Endothelial cell of umbilical vein (primary cell): Measurements from ENCODE around the gene SLMAP. TPM values are rescaled to one million over a fixed set of nuclear protein-coding genes. Genes with fewer than 3 reads are reported as not detected.

Experiments used
- BruUV-seq: library from RNA; stranded (reverse); fragments of 400-500 nt; replicated peaks from 2 replicates; lab custom pipeline; 2021; lab: Mats Ljungman, UMichigan
- CTCF ChIA-PET: fragments of 300-600, 350-600 bp; sonication (Branson Sonifier 250); formaldehyde crosslinking; loops from one replicate; lab custom pipeline; 2021; ENCODE audit warnings: antibody characterized with exemption, inconsistent platforms; lab: Charles Lee
- POLR2A ChIA-PET: fragments of 300-600, 350-600 bp; sonication (Branson Sonifier 250); formaldehyde crosslinking; loops from one replicate; lab custom pipeline; 2021; ENCODE audit warnings: antibody characterized with exemption, inconsistent platforms; lab: Charles Lee
- DNase-seq: peaks from one replicate; pipeline ENCODE4 v3.0.0-alpha.2; 2011; ENCODE audit warnings: low read depth, low spot score
- FAIRE-seq: peaks from 2 replicates; lab custom pipeline; 2011; peaks lifted over from hg19 to GRCh38; lab: Jason Lieb, UNC
- H2AFZ ChIP-seq: 2 replicates; pipeline ENCODE4 v1.6.0; 2012; ENCODE audit warnings: low read depth, low read length, control low read depth, inconsistent platforms
- H3K27ac ChIP-seq: 2 replicates; pipeline ENCODE4 v1.5.1; 2011; ENCODE audit warnings: low read depth, mild to moderate bottlenecking, control low read depth, low read length, moderate library complexity; ENCODE audit not compliant: insufficient read depth
- H3K27me3 ChIP-seq, 2 experiments: 2 replicates each; pipeline versions ENCODE4 v1.6.0 to v1.6.1; 2011; ENCODE audit warnings: low read length in 2 of 2, mixed read lengths in 1 of 2; ENCODE audit not compliant: control insufficient read depth in 2 of 2, insufficient read depth in 2 of 2
- H3K36me3 ChIP-seq, 2 experiments: 2 replicates in 1 of 2; 3 replicates in 1 of 2; pipeline ENCODE4 v1.5.1; 2011; ENCODE audit warnings: low read length in 2 of 2, mild to moderate bottlenecking in 1 of 2, moderate library complexity in 1 of 2; ENCODE audit not compliant: control insufficient read depth in 2 of 2, insufficient read depth in 2 of 2; ENCODE audit errors: extremely low read depth in 1 of 2
- H3K4me1 ChIP-seq: 3 replicates; pipeline ENCODE4 v1.5.1; 2011; ENCODE audit warnings: mild to moderate bottlenecking, low read length; ENCODE audit not compliant: control insufficient read depth, insufficient read depth; ENCODE audit errors: extremely low read depth
- H3K4me2 ChIP-seq: 2 replicates; pipeline ENCODE4 v1.6.1; 2011; ENCODE audit warnings: low read length, control low read depth, mixed read lengths; ENCODE audit not compliant: insufficient read depth
- H3K4me3 ChIP-seq, 3 experiments: fragments of 200-600 bp in 1 of 3; sonication (generic), shearing (Covaris generic) in 1 of 3; replicated peaks in 1 of 3; 2 replicates each; pipeline ENCODE4 v1.5.1; 2011 to 2016; ENCODE audit warnings: control low read depth in 3 of 3, low read length in 3 of 3, mild to moderate bottlenecking in 2 of 3, inconsistent platforms in 1 of 3, low read depth in 1 of 3, moderate library complexity in 1 of 3; ENCODE audit not compliant: insufficient read depth in 1 of 3
- H3K79me2 ChIP-seq: 2 replicates; pipeline ENCODE4 v1.6.0; 2012; ENCODE audit warnings: low read length, inconsistent platforms; ENCODE audit not compliant: control insufficient read depth, insufficient read depth
- H3K9ac ChIP-seq: replicated peaks from 2 replicates; pipeline ENCODE3; 2011; ENCODE audit warnings: low read length, control low read depth; ENCODE audit not compliant: insufficient read depth; ENCODE audit errors: extremely low read depth
- H3K9me1 ChIP-seq: replicated peaks from 3 replicates; pipeline ENCODE4 v1.6.0; 2011; ENCODE audit warnings: mild to moderate bottlenecking, low read length; ENCODE audit not compliant: control insufficient read depth, insufficient read depth; ENCODE audit errors: extremely low read depth
- H3K9me3 ChIP-seq: replicated peaks from 2 replicates; pipeline ENCODE4 v1.5.1; 2012; ENCODE audit warnings: low read length, inconsistent platforms; ENCODE audit not compliant: control insufficient read depth, insufficient read depth
- H4K20me1 ChIP-seq: replicated peaks from 2 replicates; pipeline ENCODE3; 2011; ENCODE audit warnings: mild to moderate bottlenecking, low read length; ENCODE audit not compliant: control insufficient read depth, insufficient read depth; ENCODE audit errors: extremely low read depth
- CTCF ChIP-seq, 2 donors: IDR thresholded peaks; 1 replicate in 1 of 2; 2 replicates in 1 of 2; pipeline ENCODE4 v1.5.1; 2011; ENCODE audit warnings: low read length in 2 of 2, mild to moderate bottlenecking in 2 of 2, moderate library complexity in 2 of 2, control low read depth in 1 of 2, inconsistent platforms in 1 of 2, low read depth in 1 of 2; ENCODE audit not compliant: insufficient read depth in 1 of 2; ENCODE audit errors: extremely low read depth in 1 of 2
- EZH2 ChIP-seq: IDR thresholded peaks from 2 replicates; pipeline ENCODE4 v1.6.1; 2012; ENCODE audit warnings: borderline replicate concordance, low read depth, mild to moderate bottlenecking, moderate library complexity, low read length, inconsistent platforms; ENCODE audit not compliant: severe bottlenecking
- FOS ChIP-seq: IDR thresholded peaks from 2 replicates; pipeline ENCODE4 v1.6.1; 2011; ENCODE audit warnings: mild to moderate bottlenecking, low read length, moderate library complexity, borderline replicate concordance; ENCODE audit not compliant: insufficient read depth
- GATA2 ChIP-seq: IDR thresholded peaks from 2 replicates; pipeline ENCODE4 v1.7.0; 2011; ENCODE audit warnings: low read depth, mild to moderate bottlenecking, moderate library complexity, mixed read lengths, low read length; ENCODE audit not compliant: insufficient read length, insufficient read depth
- JUN ChIP-seq: IDR thresholded peaks from 2 replicates; pipeline ENCODE4 v1.6.1; 2011; ENCODE audit warnings: borderline replicate concordance, low read depth; ENCODE audit not compliant: insufficient read length, insufficient read depth
- MAX ChIP-seq: IDR thresholded peaks from 2 replicates; pipeline ENCODE4 v1.6.1; 2011; ENCODE audit not compliant: insufficient read depth, insufficient read length
- MYC ChIP-seq: IDR thresholded peaks from one replicate; pipeline ENCODE4 v1.6.1; 2011; ENCODE audit warnings: mild to moderate bottlenecking, low read depth, low read length
- POLR2A ChIP-seq: IDR thresholded peaks from 2 replicates; pipeline ENCODE4 v1.6.1; 2012; ENCODE audit warnings: low read depth, mild to moderate bottlenecking, control low read depth, low read length
- POLR2AphosphoS5 ChIP-seq: IDR thresholded peaks from 2 replicates; pipeline ENCODE4 v1.6.1; 2012; ENCODE audit warnings: low read depth, mild to moderate bottlenecking, control low read depth, low read length, moderate library complexity; ENCODE audit not compliant: insufficient read depth
- dilution Hi-C: fragments of 300-500 bp; cut with MboI; formaldehyde crosslinking; loops from one replicate; pipeline ENCODE4 v1.15.0; 2019; ENCODE audit warnings: low sequenced_read_pairs; ENCODE audit not compliant: extremely low pct_ligation_motif_present
- intact Hi-C: fragments of 100-400 bp; cut with micrococcal nuclease; formaldehyde crosslinking; loops from one replicate; pipeline ENCODE4 v1.10.0; 2022
- polyA plus RNA-seq, 4 experiments: library from polyadenylated mRNA; depleted of rRNA in 3 of 4; stranded (reverse) in 3 of 4; unstranded in 1 of 4; fragments of >200 nt; gene quantifications; 2 replicates each; pipeline versions ENCODE4 v1.2.1 to v1.2.3, GENCODE V29; 2011 to 2012; ENCODE audit warnings: missing spikeins in 1 of 4
- total RNA-seq: library from RNA; stranded (reverse); gene quantifications from 2 replicates; pipeline ENCODE4 v1.2.3, GENCODE V29; 2021

Gene SLMAP
- total and polyA plus RNA-seq, 2 donors (not counting 3 experiments of a cell fraction or from before 2014, with no cell fraction given): 9.8 to 54.7 TPM

- POLR2A ChIA-PET: interaction anchor here (0.6 to 1.4 kb wide), 4 partner anchors 22 to 38 kb away, joined by 3 to 7 read pairs (median 4); no protein-coding TSS in a partner anchor
- Histone ChIP-seq H3K27me3 (no peaks in the 10 kb centered on the region), H3K9me3 (no peaks in the 10 kb centered on the region), H3K9me1 (no peaks in the 10 kb centered on the region), H4K20me1 (no peaks in the 10 kb centered on the region), H3K27ac (peak overlapping the region; percentile 94), H3K4me3 (no peak overlapping the region), H3K9ac (peak overlapping the region; percentile 10), H3K4me2 (no peak overlapping the region), H2AFZ (no peak overlapping the region), H3K4me1 (peaks cover 52% of the 10 kb centered on the region), H3K36me3 (no peaks in the 10 kb centered on the region), H3K79me2 (no peaks in the 10 kb centered on the region)
- DNase-seq (no peak), FAIRE-seq (no peak)
- CTCF ChIA-PET: interaction anchor here (2.0 kb wide), 2 partner anchors 31 to 34 kb away, joined by 5 to 13 read pairs; partner anchors contain the start of gene FLNB
- no TSS peak for BruUV-seq
- intact Hi-C loops (loop anchor here (2.0 to 5.0 kb wide), 4 partner anchors 23 to 188 kb away; no protein-coding TSS in a partner anchor), dilution Hi-C loops (no loop called here)
- TF ChIP-seq JUN: no peak
- no peak for TF ChIP-seq POLR2AphosphoS5
- TF ChIP-seq MAX: no peak
- TF ChIP-seq EZH2: no peak
- no peak for TF ChIP-seq GATA2
- no peak for TF ChIP-seq CTCF (IDR thresholded peaks at IDR 0.05; ENCODE audit: extremely low read depth in 1 of 2, insufficient read depth in 1 of 2, low read depth in 1 of 2, low read length in 2 of 2)
- no peak for TF ChIP-seq FOS
- no peak for TF ChIP-seq POLR2A
- no peak for TF ChIP-seq MYC
Observed at GRCh38 chr3:57973715-57974477, 217.8 kb downstream of the SLMAP start.
